Gastroesophageal sphincter (tissue), 3 donors: ENCODE results near the gene AAK1.

ENCODE experiments used
- EP300 ChIP-seq: sonication (generic); formaldehyde crosslinking; IDR thresholded peaks from one replicate; pipeline ENCODE4 v1.6.1; 2017; ENCODE audit warnings: antibody characterized with exemption, mild to moderate bottlenecking
- POLR2A ChIP-seq, 2 donors: fragments of 450-650 bp; IDR thresholded peaks; one replicate each; pipeline ENCODE4 v1.6.1; 2017; ENCODE audit warnings: antibody characterized with exemption in 2 of 2, mild to moderate bottlenecking in 2 of 2, moderate library complexity in 1 of 2
- POLR2AphosphoS5 ChIP-seq: sonication (generic); formaldehyde crosslinking; IDR thresholded peaks from one replicate; pipeline ENCODE4 v1.6.1; 2017; ENCODE audit warnings: antibody characterized with exemption
- TF ChIP-seq, protein P1 (sequence below), 4 experiments: fragments of 200-600 bp in 2 of 4; fragments of 450-650 bp in 2 of 4; sonication (generic) in 1 of 4; IDR thresholded peaks; one replicate each; pipeline ENCODE4 v1.5.1; 2017 to 2019; ENCODE audit warnings: antibody characterized with exemption in 4 of 4, mild to moderate bottlenecking in 2 of 4, moderate library complexity in 2 of 4

- TF ChIP-seq, protein P1, sequence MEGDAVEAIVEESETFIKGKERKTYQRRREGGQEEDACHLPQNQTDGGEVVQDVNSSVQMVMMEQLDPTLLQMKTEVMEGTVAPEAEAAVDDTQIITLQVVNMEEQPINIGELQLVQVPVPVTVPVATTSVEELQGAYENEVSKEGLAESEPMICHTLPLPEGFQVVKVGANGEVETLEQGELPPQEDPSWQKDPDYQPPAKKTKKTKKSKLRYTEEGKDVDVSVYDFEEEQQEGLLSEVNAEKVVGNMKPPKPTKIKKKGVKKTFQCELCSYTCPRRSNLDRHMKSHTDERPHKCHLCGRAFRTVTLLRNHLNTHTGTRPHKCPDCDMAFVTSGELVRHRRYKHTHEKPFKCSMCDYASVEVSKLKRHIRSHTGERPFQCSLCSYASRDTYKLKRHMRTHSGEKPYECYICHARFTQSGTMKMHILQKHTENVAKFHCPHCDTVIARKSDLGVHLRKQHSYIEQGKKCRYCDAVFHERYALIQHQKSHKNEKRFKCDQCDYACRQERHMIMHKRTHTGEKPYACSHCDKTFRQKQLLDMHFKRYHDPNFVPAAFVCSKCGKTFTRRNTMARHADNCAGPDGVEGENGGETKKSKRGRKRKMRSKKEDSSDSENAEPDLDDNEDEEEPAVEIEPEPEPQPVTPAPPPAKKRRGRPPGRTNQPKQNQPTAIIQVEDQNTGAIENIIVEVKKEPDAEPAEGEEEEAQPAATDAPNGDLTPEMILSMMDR (IDR thresholded peaks at IDR 0.05) = no peak
- TF ChIP-seq POLR2A (IDR thresholded peaks at IDR 0.05) (no peak), POLR2AphosphoS5 (no peak), EP300 (no peak)
Measured at GRCh38 chr2:69509011-69509749, 134.4 kb downstream of the AAK1 start.
